HG03139 (cell line): ENCODE measurements around the gene PDE4B.
"Not testable (repeated sequence)": the region's sequence is repeated elsewhere in the genome, so short reads cannot be mapped to it uniquely, and the experiment has no call there.

ENCODE experiments used
- ATAC-seq: cut with Tn5 transposase; IDR thresholded peaks from one replicate; pipeline ENCODE4 v1.9.1; 2021; ENCODE audit not compliant: unreplicated experiment

Gene PDE4B

GRCh38 chr1:66401244-66401643 is 608.5 kb downstream of the PDE4B start:
- ATAC-seq: no peak

- ATAC-seq: peak; percentile 77
Observed at GRCh38 chr1:66402194-66402593, 609.5 kb downstream of the PDE4B start.

- ATAC-seq: no peak
Observed at GRCh38 chr1:66403007-66403731, 610.5 kb downstream of the PDE4B start.

GRCh38 chr1:66405061-66405460 is 612.4 kb downstream of the PDE4B start:
- no peak for ATAC-seq

- ATAC-seq: not testable (repeated sequence)
Observed at GRCh38 chr1:66411449-66411848, 618.8 kb downstream of the PDE4B start.

GRCh38 chr1:66412704-66413103 is 620.0 kb downstream of the PDE4B start:
- no peak for ATAC-seq

- peak; percentile 95 for ATAC-seq
Observed at GRCh38 chr1:66413136-66413837, 620.6 kb downstream of the PDE4B start.

- no peak for ATAC-seq
Observed at GRCh38 chr1:66413838-66414175, 621.1 kb downstream of the PDE4B start.

GRCh38 chr1:66415281-66415680 is 622.6 kb downstream of the PDE4B start:
- ATAC-seq: no peak

- no peak for ATAC-seq
Observed at GRCh38 chr1:66415866-66416265, 623.2 kb downstream of the PDE4B start.

- ATAC-seq: no peak
Observed at GRCh38 chr1:66416295-66416694, 623.6 kb downstream of the PDE4B start.

- no peak for ATAC-seq
Observed at GRCh38 chr1:66418021-66418420, 625.3 kb downstream of the PDE4B start.

- ATAC-seq: not testable (repeated sequence)
Observed at GRCh38 chr1:66420171-66420570, 627.5 kb downstream of the PDE4B start.

- ATAC-seq: not testable (repeated sequence)
Observed at GRCh38 chr1:66420906-66421305, 628.2 kb downstream of the PDE4B start.

GRCh38 chr1:66422804-66423203 is 630.1 kb downstream of the PDE4B start:
- ATAC-seq: no peak
